ENCODE data around the gene SLC36A3.

SLC36A3 gene

GRCh38 chr5:151298063-151298855 lies 5.3 kb downstream of the SLC36A3 start:
- Histone ChIP-seq H3K4me3 (no peak overlapping the region), H3K9ac (no peak overlapping the region), H3K27me3 (no peaks in the 10 kb centered on the region), H3K36me3 (no peaks in the 10 kb centered on the region), H3K27ac (no peak overlapping the region), H3K4me1 (no peaks in the 10 kb centered on the region), H3K9me3 (no peaks in the 10 kb centered on the region), H4K20me1 (no peaks in the 10 kb centered on the region), H3K4me2 (no peak overlapping the region)
- TF ChIP-seq Cebpa-rat (IDR thresholded peaks at IDR 0.05), result no peak

DNA sequence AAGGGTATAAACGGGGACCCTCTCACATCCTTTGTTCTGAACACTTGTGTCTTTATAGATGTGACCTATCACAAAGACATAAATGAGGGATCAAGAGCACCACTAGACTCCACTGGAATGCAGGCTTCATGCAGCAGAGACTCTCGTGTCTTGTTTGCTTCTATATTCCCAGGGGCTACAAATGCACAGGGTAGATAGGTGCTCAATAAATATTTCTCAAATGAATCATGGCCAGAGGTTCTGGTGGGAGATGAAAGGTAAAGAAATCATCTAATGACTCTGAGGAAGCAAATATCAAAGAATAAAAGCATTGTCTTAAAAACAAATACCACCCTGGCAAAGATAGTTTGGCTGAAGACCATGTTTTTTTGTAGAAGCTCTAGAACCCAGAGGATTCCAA lies 6.6 kb downstream of the SLC36A3 start:
- H3K4me3 ChIP-seq, result no peak overlapping the region
- H3K9me3 ChIP-seq, result no peaks in the 10 kb centered on the region
- no peaks in the 10 kb centered on the region for H3K36me3 ChIP-seq
- H3K27ac ChIP-seq, result no peak overlapping the region
- H3K4me1 ChIP-seq, result no peaks in the 10 kb centered on the region
- no peak overlapping the region for H3K4me2 ChIP-seq
- H4K20me1 ChIP-seq, result no peaks in the 10 kb centered on the region
- no peaks in the 10 kb centered on the region for H3K27me3 ChIP-seq
- no peak for TF ChIP-seq Cebpa-rat (IDR thresholded peaks at IDR 0.05)
- no peak overlapping the region for H3K9ac ChIP-seq

GRCh38 chr5:151296478-151296830 lies 7.1 kb downstream of the SLC36A3 start:
- no peaks in the 10 kb centered on the region for H3K36me3 ChIP-seq
- no peak overlapping the region for H3K9ac ChIP-seq
- H3K4me1 ChIP-seq, result no peaks in the 10 kb centered on the region
- H4K20me1 ChIP-seq, result no peaks in the 10 kb centered on the region
- H3K4me3 ChIP-seq, result no peak overlapping the region
- no peak for TF ChIP-seq Cebpa-rat (IDR thresholded peaks at IDR 0.05)
- no peak overlapping the region for H3K27ac ChIP-seq
- H3K27me3 ChIP-seq, result no peaks in the 10 kb centered on the region
- H3K4me2 ChIP-seq, result no peak overlapping the region
- no peaks in the 10 kb centered on the region for H3K9me3 ChIP-seq

GRCh38 chr5:151295791-151296477 lies 7.6 kb downstream of the SLC36A3 start:
- H3K27ac ChIP-seq, result no peak overlapping the region
- no peaks in the 10 kb centered on the region for H3K4me1 ChIP-seq
- TF ChIP-seq Cebpa-rat (IDR thresholded peaks at IDR 0.05), result no peak

DNA sequence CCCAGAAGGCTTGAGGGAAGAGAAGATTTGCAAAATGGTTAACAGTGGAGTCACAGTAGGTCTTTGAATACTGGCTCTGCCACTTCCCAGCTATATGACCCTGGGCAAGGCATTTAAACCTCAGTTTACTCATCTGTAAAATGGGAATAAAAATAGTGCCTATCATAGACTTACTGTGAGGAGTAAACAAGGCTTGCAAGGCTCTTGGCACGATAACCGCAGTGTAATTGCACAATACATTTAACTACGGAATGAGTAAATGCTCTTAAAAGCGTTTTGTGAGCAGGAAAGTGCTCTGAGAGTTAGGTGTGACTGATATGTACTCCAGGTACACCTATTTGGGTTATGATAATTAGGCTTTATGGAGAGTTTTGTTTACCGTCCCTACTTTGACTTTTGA lies 8.4 kb downstream of the SLC36A3 start:
- Histone ChIP-seq H3K4me2 (no peak overlapping the region), H3K27me3 (no peaks in the 10 kb centered on the region), H3K27ac (no peak overlapping the region), H3K4me1 (no peaks in the 10 kb centered on the region), H3K9ac (no peak overlapping the region), H3K36me3 (no peaks in the 10 kb centered on the region), H3K9me3 (no peaks in the 10 kb centered on the region), H4K20me1 (no peaks in the 10 kb centered on the region), H3K4me3 (no peak overlapping the region)
- no peak for TF ChIP-seq Cebpa-rat (IDR thresholded peaks at IDR 0.05)

More at GRCh38 chr5:151295791-151296477, 7.6 kb downstream of the SLC36A3 start:
- Histone ChIP-seq H4K20me1 (no peaks in the 10 kb centered on the region), H3K4me3 (no peak overlapping the region), H3K4me2 (no peak overlapping the region), H3K36me3 (no peaks in the 10 kb centered on the region), H3K9ac (no peak overlapping the region), H3K9me3 (no peaks in the 10 kb centered on the region), H3K27me3 (no peaks in the 10 kb centered on the region)

GRCh38 chr5:151293624-151294023 lies 9.9 kb downstream of the SLC36A3 start:
- Histone ChIP-seq H3K4me3 (no peak overlapping the region), H3K9me3 (no peaks in the 10 kb centered on the region), H3K9ac (no peak overlapping the region), H4K20me1 (no peaks in the 10 kb centered on the region), H3K4me2 (no peak overlapping the region), H3K4me1 (no peaks in the 10 kb centered on the region), H3K36me3 (no peaks in the 10 kb centered on the region), H3K27ac (no peak overlapping the region), H3K27me3 (no peaks in the 10 kb centered on the region)
- no peak for TF ChIP-seq Cebpa-rat (IDR thresholded peaks at IDR 0.05)

- Histone ChIP-seq H3K36me3 (no peaks in the 10 kb centered on the region), H3K4me3 (no peak overlapping the region), H3K9ac (no peak overlapping the region), H3K27ac (no peak overlapping the region), H3K27me3 (no peaks in the 10 kb centered on the region), H3K4me1 (no peaks in the 10 kb centered on the region), H4K20me1 (no peaks in the 10 kb centered on the region), H3K4me2 (no peak overlapping the region), H3K9me3 (no peaks in the 10 kb centered on the region)
- no peak for TF ChIP-seq Cebpa-rat (IDR thresholded peaks at IDR 0.05)
Observed at GRCh38 chr5:151288180-151288579, 15.4 kb downstream of the SLC36A3 start.

GRCh38 chr5:151286246-151286645 lies 17.3 kb downstream of the SLC36A3 start:
- TF ChIP-seq Cebpa-rat (IDR thresholded peaks at IDR 0.05), result no peak
- H3K9ac ChIP-seq, result no peak overlapping the region

DNA sequence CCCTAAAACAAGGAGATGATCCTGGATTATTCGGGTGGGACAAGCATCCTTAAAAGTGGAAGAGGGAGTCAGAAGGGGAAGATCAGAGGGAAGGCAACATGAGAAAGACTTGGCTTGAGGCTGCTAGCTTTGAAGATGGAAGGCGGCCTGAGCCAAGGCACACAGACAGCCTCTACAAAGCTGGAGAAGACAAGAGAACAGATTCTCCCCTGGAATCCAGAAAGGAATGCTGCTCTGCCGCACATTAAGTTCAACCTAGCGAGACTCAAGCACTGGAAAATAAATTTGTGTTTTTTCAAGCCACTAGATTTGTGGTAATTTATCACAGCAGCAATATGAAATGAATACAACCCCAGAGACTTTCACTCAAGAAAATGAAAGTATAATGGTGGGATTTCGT lies 17.9 kb downstream of the SLC36A3 start:
- no peaks in the 10 kb centered on the region for H3K36me3 ChIP-seq
- H3K9me3 ChIP-seq, result no peaks in the 10 kb centered on the region
- no peaks in the 10 kb centered on the region for H3K27me3 ChIP-seq
- no peak overlapping the region for H3K4me2 ChIP-seq
- no peak overlapping the region for H3K9ac ChIP-seq
- no peaks in the 10 kb centered on the region for H4K20me1 ChIP-seq
- no peaks in the 10 kb centered on the region for H3K4me1 ChIP-seq
- no peak for TF ChIP-seq Cebpa-rat (IDR thresholded peaks at IDR 0.05)
- no peak overlapping the region for H3K27ac ChIP-seq
- no peak overlapping the region for H3K4me3 ChIP-seq

More at GRCh38 chr5:151286246-151286645, 17.3 kb downstream of the SLC36A3 start:
- Histone ChIP-seq H3K4me3 (no peak overlapping the region), H3K36me3 (no peaks in the 10 kb centered on the region), H3K27me3 (no peaks in the 10 kb centered on the region), H4K20me1 (no peaks in the 10 kb centered on the region), H3K9me3 (no peaks in the 10 kb centered on the region), H3K27ac (no peak overlapping the region), H3K4me1 (no peaks in the 10 kb centered on the region), H3K4me2 (no peak overlapping the region)

DNA sequence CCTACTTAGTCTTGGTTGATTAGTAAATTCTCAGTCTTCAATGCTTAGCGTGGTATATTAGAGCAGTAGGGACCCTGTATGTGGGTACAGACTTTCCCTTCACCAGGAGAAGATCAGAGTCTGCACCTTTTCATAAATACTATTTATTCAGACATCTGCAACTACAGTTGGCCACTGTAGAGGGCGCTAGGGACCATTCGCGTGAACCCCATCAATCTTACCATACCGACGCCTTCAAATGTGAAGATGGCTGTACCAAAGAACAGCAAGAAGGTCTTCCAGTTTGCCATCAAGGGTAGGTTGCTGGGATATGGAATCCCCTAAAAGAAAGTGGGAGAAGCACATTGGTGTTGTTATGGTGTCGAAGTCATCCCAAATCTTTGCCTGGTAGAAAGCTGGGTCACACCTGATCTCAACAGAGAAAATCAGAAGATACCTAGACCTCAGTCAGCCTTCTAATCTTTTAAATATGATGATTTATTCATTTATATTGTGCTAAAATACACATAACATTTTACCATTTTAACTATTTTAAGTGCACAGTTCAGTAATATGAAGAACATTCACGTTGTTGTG lies 19.1 kb downstream of the SLC36A3 start:
- H3K4me2 ChIP-seq, result no peak overlapping the region
- H3K4me3 ChIP-seq, result no peak overlapping the region
- H3K36me3 ChIP-seq, result no peaks in the 10 kb centered on the region
- no peaks in the 10 kb centered on the region for H3K4me1 ChIP-seq
- H3K27ac ChIP-seq, result no peak overlapping the region
- no peaks in the 10 kb centered on the region for H4K20me1 ChIP-seq
- H3K27me3 ChIP-seq, result no peaks in the 10 kb centered on the region
- no peak overlapping the region for H3K9ac ChIP-seq
- TF ChIP-seq Cebpa-rat (IDR thresholded peaks at IDR 0.05), result no peak
- no peaks in the 10 kb centered on the region for H3K9me3 ChIP-seq
